LNCaP clone FGC (cell line): ENCODE data around the gene ATP2A2.

ENCODE experiments used
- DNase-seq: peaks from one replicate; pipeline ENCODE4 v3.0.0-alpha.2; 2011; ENCODE audit warnings: low read depth
- H3K4me3 ChIP-seq: 2 replicates; pipeline ENCODE4 v1.5.1; 2011; ENCODE audit warnings: mild to moderate bottlenecking, low read depth, low read length, control low read depth
- TF ChIP-seq, protein P1 (sequence below): IDR thresholded peaks from 2 replicates; pipeline ENCODE4 v1.5.1; 2012; ENCODE audit warnings: mild to moderate bottlenecking; ENCODE audit not compliant: control insufficient read depth, insufficient read depth; ENCODE audit errors: extremely low read depth

ATP2A2 gene

GRCh38 chr12:110361216-110361615 lies 80.2 kb downstream of the ATP2A2 start:
- TF ChIP-seq, protein P1, sequence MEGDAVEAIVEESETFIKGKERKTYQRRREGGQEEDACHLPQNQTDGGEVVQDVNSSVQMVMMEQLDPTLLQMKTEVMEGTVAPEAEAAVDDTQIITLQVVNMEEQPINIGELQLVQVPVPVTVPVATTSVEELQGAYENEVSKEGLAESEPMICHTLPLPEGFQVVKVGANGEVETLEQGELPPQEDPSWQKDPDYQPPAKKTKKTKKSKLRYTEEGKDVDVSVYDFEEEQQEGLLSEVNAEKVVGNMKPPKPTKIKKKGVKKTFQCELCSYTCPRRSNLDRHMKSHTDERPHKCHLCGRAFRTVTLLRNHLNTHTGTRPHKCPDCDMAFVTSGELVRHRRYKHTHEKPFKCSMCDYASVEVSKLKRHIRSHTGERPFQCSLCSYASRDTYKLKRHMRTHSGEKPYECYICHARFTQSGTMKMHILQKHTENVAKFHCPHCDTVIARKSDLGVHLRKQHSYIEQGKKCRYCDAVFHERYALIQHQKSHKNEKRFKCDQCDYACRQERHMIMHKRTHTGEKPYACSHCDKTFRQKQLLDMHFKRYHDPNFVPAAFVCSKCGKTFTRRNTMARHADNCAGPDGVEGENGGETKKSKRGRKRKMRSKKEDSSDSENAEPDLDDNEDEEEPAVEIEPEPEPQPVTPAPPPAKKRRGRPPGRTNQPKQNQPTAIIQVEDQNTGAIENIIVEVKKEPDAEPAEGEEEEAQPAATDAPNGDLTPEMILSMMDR: no peak
- no peak for DNase-seq
- no peak overlapping the region for H3K4me3 ChIP-seq

DNA sequence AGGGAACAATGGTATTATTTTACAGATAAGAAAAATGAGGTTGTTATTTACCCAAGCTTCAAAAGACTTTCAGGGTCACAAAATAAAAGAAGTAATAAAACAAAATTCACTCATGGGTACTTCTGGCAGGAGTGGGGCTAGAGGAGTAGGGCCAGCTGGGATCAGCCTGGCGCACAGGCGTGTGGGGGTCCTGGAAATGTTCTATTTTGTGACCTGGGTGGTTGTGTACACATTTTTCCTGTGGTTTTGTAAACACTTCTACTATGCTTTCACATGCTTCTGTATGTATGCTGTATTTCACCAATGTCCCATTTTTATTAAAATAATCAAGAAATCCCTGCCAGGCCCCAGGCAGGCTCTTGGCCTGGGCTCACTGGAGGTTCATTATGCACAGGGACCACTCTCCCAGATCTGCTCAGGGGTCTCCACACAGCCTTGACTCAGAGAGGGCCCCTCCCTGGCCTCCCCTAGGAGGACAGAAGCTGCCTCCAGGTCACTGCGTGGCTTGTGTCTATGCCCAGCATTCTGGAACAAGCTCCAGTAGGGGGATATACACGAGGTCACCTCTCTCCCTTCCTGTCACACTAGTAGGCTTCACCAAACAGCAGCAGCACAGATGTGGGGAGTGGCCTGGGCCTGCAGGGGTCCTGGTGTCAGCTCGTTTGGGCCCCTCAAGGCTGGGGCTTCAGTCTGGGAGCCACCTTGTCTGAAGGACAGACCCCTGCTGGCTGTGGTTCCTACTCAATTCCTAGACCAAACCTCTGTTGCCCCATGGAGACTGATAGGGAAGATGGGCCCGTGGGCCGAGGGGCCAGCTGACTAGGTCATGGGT lies 84.7 kb downstream of the ATP2A2 start:
- H3K4me3 ChIP-seq: no peak overlapping the region
- TF ChIP-seq, protein P1: no peak
- DNase-seq: no peak

DNA sequence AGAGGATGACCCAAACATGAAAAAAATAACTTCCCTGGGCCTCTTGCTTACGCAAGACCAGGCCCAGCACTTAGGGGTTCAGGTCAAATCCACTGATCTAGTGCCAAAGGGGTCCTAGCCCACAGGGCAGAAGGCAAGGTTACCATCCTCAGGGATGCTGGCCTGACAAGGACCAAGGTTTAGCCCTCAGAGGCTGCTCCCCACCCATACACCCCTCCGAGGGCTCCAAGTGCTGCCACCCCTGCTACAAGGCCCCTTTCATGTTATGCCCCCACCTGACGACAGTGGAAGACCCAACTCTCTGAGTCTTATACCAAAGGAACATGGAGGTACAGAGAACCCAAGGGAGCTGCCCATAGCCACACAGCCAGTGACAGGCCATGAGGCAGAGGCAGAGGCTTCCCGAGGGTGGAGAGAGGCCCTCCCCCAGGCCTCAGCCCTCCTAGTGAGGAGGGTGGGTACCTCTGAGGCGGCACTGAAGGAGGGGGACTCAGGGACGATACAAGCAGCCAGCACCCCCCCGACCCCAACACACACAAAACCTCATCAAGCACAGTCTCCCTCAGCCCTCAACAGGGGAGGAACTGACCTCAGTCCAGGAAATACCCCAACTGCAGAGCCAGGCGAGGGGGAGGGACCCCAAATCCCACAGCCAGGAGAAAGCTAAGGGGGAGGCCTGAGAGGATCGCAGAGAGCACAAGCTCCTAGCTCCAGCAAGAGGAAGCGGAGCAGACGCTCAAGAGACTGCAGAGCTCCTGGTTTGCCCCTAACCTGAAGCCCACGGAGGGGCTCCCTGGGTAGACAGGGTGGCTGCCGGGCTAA lies 85.5 kb downstream of the ATP2A2 start:
- no peak overlapping the region for H3K4me3 ChIP-seq
- no peak for DNase-seq
- TF ChIP-seq, protein P1: no peak

DNA sequence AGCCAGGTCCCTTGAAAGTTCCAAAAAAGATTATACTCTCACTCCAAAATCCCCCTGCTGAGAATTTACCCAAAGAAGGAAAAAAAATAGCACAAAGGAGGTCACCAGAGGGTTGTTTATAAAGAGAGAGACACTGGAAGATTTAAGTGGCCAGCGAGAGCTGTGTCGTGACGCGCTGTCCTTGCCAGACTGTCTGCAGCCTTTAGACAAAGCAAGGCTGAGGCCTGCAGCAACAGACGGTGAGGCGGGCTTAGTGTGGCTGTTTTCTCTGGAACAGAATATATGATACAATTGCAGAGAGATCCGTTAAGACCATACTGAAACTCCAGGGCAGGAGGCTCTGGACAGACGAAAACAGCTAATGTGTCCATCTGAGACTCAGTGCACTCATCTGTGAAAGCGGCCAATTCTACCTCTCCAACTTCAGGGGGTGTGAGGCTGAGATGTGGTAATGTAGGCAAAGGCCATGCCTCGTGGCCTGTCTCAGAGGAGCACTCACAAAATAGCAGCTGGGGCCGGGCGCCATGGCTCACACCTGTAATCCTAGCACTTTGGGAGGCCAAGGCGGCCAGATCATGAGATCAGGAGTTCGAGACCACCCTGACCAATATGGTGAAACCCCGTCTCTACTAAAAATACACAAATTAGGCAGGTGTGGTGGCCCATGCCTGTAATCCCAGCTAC lies 86.3 kb downstream of the ATP2A2 start:
- H3K4me3 ChIP-seq: no peak overlapping the region
- TF ChIP-seq, protein P1: no peak
- DNase-seq: no peak

GRCh38 chr12:110369992-110370391 lies 88.9 kb downstream of the ATP2A2 start:
- DNase-seq: no peak
- no peak overlapping the region for H3K4me3 ChIP-seq
- TF ChIP-seq, protein P1: no peak

- TF ChIP-seq, protein P1: no peak
- DNase-seq: no peak
- no peak overlapping the region for H3K4me3 ChIP-seq
These were observed 89.7 kb downstream of the ATP2A2 start for GRCh38 chr12:110370732-110371231.
